GM21717 (cell line): ENCODE data around the gene SPOCK1.

Experiments used
- ATAC-seq: cut with Tn5 transposase; IDR thresholded peaks from one replicate; pipeline ENCODE4 v1.9.1; 2021; ENCODE audit warnings: mild to moderate bottlenecking, moderate library complexity; ENCODE audit not compliant: unreplicated experiment

Gene SPOCK1

DNA sequence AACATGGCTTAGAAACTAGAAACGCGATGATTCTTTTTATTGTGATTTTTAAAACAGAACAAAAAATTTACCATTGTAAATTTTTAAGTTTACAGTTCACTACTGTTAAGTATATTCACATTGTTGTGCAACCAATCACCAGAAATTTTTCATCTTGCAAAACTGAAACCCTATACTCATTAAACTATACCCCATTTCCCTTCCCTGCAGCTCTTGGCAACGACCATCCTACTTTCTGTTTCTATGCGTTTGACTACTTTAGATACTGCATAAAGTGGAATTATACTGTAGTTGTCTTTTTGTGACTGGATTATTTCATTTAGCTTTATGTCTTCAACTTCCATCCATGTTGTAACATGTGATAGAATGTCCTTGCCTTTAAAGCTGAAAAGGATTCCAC lies 52.5 kb downstream of the SPOCK1 start:
- no peak for ATAC-seq

DNA sequence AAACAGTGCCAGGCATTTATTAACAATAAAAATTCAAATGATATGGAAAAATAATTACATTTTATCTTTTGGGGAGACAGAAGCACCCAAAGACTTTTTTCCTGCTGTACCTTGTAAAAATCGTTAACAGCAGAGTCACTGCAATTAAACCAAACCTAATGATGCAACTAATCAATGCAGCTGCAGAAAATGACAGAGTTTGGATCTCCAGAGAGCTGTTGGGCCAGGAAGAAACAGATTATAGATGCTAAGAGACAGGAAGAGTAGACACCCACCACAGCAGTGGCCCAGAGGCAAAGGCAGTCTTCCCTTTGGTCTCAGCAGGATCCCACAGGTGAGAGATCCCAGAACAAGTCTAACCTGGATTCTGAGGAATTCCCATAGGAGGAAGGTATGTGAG lies 53.0 kb downstream of the SPOCK1 start:
- no peak for ATAC-seq

DNA sequence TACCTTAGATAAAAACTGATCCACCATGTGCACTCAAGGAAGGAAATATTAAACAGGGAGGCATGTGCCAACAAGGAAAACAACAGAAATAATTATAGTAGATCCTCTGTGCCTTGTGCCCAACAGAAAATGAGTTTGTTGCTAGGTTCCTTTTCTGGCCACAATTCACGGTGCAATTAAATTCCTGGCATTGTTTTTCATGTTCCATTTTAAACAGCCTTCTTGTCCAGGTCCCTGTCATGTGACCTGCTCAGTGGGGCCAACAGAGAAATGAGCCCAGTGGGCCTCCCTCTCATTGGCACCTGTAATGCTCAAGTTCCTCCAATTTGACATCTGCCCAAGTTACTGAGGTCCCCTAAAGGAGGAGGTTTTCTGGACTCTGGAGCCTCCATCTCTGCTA lies 56.5 kb downstream of the SPOCK1 start:
- no peak for ATAC-seq

DNA sequence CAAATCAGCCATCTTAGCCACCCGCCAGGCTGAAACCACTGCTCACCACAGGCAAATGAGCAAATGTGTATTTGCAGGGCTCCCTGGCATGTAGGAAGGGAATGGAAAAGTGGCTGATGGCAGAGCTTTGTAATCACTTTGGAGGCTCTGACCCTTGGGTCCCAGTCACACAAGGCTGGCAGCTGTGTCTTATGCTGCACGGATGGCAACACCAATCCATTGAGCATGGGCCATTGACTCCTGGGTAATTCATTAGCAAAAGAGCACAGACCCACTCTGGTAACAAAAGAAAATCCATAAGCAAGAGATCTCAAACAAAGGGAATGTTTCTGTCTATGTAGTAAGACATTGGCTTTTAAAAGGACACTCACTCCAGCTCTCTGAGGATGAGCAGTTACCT lies 57.6 kb downstream of the SPOCK1 start:
- no peak for ATAC-seq

DNA sequence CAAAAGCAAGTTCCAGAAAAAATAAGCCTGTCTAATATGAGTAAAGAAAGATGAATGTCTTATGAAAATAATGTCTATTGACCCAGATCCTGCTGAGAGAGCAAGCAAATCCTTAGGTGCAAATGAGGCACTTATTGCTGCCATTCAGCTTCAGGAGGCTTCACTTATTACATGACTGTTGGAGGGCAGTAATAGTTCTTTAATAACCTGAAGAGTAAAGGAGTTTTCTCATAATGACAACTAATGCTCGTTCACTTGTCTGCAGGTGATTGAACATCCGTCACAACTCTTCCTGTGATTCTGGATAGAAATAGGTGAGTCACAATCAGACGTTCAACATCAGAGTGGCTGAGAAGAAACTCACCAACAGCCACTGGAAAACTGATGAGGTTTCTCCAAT lies 58.3 kb downstream of the SPOCK1 start:
- no peak for ATAC-seq

DNA sequence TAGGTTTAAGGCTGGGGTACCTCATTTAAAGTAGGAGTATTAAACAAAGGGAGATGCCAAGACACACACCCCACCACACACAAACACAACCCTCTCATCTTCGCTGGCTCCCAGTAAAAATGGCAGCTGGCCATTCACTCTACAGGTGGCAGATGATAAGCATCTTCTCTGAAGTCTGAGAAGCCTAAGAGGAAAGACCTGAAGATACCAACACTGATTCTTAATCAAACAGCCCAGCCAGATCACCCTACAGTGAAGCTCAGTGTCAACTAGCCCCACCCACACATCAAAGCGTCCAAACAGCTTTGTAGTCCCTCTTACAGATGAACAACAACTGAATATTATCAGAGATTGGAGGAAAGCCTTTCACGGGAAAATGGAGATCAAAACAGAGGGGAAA lies 59.5 kb downstream of the SPOCK1 start:
- no peak for ATAC-seq

DNA sequence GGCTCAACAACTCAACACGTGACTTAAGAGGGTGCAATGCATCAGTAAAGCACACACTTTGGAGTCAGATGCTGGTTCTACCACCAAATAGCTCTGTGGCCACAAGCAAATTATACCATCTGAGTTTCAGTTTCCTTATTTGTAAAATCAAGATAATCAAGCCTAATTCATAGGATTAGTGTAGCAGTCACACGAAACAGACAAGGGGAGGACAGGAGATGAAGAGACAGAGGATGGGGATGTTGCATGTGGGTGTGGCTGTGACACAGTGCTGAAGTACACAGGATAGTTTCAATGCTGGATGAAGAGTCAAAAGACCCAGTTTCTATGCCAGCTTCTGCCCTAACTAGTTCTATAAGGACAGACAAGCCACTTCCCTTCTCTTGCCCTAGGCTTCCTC lies 60.2 kb downstream of the SPOCK1 start:
- ATAC-seq, result no peak

DNA sequence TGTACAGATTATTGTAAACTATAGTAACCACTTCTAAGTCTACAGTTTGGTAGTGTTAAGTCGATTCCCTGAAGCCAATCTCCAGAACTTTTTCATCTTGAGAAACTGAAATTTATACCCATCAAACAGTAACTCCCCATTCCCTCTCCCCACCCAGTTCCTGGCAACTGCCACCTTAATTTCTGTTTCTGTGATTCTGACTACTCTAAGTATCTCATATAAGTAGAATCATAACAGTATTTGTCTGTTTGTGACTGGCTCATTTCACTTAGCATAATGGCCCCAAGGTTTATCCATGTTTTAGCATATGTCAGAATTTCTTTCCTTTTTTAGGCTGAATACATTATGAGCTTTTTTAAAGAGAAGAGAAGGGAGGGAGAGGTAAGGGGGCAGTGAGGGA lies 61.4 kb downstream of the SPOCK1 start:
- ATAC-seq, result no peak

DNA sequence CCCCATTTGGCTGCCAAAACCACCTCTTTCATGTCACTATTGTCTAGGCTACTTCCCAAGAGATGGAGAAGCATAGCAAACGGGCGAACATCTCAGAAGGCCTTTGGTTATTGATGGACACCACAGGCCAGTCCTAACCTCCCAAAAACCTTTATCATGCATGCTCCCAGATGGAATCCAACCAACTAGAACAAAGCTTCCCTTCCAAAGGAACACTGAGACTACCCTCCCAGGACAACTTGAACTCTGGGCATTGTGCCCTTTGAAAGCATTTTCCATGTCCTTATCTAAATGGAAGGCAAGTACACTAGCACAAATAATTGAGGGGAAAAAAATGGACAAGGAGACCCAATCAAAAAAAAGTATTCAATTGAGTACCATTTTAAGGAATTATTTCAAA lies 65.6 kb downstream of the SPOCK1 start:
- no peak for ATAC-seq

DNA sequence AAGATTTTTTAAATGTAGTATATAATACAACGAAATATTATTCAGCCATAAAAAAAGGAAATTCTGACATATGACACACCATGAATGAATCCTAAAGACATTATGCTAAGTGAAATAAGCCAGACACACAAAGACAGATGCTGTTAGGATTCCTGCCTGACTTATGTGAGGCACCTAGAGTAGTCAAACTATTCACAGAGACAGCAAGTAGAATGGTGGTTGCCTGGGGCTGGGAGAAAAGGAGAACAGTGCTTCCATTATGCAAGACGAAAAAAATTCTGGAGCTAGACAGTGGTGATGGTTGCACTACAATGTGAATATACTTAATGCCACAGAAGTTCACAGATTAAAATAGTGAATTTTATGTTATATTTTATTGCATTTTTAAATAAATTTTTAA lies 66.8 kb downstream of the SPOCK1 start:
- no peak for ATAC-seq

DNA sequence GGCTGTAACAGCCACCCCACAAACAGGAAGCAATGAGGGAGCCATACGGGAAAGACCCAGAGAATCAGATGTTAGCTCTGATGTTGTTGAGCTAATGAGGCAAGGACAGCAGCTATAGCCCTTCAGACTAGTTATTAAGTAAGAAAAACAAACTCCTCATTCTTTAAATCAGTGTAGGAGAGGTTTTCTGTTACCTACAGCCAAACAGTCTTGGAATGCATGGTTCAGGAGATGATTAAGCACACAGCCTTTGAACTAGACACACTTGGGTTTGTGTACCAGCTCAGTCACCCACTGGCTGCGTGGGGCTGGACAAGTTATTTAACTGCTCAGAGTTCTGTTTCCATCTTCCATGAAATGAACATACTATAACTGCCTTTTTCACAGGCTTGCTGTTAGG lies 68.1 kb downstream of the SPOCK1 start:
- no peak for ATAC-seq

DNA sequence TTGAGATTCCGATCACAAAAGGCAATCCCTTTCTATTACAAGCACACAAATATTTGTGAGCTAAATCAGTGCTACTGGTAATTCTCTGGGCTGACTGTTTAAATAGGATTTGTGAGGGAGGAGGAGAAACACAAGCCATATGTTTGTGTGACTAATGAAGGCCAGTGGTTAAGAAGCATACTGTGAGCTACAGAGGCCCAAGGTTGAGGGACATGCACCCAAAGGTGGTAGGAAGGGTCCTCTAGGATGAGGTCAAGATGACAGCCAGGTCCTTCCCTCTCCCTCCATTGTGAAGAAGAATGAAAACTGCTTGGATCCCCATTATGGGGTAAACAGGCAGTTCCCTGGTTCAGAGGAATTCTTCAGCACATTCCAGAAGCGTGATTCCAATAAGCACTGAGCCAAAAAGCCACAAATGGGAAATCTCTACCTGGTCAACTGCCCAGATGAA lies 83.9 kb downstream of the SPOCK1 start:
- no peak for ATAC-seq

DNA sequence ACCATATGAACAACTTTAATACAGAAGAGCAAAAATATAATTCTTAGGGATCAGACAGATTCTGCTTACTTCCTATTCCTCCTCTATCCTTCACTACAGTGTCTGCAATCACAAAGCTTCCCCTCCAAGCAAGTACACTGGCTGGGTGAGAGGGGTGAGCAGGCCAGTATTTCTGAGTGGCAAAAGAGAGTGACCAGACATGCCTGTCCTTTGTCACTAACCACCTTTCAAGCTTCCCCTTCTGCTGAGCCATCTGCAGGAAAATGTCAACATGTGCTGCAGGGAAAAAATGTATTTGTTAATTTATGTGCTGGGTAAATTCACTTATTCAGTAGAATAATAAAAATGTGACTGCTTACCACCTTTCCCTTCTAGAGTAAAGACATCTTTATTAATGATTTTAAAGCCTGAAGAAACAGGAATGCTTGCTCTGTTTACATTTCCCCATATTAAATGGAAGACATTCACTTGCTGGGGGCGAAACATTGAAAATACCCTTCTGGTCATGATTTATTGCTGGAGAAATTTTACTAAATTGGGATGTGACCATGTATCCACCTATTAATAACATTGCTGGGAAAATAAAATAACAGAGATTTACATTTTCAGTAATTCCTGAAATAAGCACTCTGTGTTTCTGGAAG lies 84.9 kb downstream of the SPOCK1 start:
- ATAC-seq, result no peak

DNA sequence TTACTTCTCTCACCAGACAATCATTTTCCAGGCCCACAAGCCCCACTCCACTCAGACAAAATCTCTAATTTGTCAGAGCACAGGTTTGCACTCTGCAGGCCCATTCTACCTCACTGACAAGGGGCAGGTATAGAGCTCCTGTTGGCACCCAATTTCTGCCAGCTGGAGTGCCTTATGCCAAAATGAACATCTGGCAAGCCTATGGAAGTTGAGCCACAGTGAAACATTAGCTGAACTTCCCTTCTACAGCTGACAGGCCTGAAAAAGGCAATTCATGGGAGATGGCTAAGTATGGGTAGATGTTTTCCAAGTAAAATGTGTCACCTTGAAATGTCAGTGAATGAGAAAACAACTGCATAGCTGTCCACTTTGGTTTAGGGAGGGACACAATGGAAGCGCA lies 87.0 kb downstream of the SPOCK1 start:
- ATAC-seq, result no peak

DNA sequence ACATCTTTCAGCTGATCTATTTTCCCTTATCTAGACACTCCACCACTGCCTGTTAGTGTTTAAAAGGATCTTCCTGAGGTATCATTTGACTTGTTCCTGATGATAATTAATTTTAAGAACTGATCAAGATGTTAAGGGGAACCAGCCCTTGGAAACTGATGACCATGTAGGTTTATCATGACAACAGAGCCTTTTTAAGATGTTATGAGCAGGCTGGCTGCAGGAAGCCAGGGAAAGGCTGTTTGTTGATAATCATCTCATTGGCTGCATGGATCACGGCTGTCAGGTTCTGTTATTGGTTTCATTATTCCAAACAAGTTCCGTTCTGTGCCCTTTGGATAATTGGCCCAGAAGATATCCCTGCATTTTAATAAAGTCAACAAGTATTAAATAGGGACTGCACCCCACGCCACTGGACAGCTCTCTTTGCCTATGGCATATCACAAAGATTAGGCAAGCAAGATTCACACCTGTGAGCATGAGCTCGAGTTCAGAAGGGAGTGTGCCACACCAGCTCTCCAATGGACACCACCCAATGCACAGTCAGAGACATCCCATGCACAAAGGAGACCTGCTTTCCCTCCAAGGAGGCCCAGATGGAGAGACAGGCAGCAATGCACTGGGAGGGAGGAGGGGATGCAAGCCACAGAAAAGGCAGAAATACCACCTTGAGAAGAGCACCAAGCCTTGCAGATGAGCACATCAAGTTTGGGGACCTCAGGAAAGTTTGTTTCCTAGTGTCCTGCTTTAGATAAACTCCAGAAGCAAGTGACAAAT lies 88.7 kb downstream of the SPOCK1 start:
- ATAC-seq, result no peak

DNA sequence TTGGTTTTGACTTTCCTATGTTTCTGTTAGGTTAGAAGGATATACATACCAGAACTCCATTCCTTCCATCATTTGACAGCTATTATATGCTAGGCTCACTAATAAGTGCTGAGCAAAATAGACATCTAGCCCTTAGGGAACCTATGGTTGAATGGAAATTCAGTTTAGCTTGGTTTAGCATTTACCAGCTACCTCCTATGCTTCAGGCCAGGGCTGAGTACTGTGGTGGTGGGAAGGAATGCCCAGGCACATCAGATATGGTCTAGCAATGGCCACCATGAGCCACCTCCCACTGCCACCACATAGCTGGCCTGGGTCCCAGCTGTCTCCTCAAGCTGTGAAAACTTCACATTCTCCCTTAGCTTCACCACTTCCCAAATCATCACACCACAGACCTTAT lies 89.4 kb downstream of the SPOCK1 start:
- no peak for ATAC-seq

DNA sequence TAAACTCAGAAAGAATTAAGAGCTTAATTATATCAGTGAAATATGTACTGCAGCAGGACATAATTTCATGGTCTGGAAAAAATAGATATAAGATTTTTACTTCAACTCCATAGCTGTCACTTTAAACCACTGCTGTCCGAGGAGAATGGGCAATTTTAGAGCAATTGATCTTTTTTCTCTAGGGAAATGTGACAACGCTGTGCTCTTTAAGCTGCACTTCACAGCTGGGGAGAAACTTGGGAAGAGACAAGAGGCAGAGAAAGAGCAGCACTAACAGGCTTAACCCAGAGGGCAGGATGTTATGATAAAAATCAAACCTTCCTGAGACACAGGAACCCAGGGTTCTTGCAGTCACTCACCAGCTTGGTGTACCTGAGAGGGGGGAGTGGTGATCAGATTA lies 92.0 kb downstream of the SPOCK1 start:
- no peak for ATAC-seq

DNA sequence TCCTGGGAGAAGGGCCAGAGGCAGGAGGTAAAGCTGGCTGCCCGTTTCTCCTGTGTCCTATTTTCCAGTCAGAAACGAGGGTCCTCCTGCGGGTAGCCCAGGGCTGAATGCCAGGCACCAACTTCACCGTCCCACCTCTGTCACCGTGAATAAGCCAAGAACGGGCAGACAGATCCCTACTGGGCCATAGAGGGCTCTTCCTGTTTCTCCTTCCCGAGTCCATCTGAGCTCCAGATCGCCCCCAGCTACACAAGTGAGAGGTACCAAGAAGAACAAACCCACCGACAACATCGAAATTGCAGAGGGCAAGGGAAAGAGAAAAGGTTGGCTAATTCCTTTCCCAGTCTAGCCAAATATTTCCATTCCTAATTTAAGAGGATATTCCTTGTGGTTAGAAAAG lies 93.7 kb downstream of the SPOCK1 start:
- no peak for ATAC-seq

DNA sequence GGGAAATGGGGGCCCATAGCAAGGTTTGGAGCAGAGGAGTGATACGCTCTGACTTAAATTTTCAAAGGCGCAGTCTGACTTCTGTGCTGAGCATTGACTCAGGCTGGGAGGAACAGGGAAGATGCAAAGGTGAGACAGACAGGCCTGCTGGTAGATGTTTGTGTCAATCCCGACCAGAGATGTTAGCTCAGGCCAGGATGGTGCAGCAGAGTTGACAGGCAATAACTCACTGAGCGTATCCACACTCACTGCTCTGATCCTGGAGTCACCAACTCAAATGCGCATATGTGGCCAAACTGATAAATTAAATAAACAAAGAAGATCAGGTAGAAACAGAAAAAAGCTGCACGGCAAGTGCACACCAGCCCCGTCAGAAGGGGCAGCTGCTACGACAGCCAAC lies 95.3 kb downstream of the SPOCK1 start:
- no peak for ATAC-seq

DNA sequence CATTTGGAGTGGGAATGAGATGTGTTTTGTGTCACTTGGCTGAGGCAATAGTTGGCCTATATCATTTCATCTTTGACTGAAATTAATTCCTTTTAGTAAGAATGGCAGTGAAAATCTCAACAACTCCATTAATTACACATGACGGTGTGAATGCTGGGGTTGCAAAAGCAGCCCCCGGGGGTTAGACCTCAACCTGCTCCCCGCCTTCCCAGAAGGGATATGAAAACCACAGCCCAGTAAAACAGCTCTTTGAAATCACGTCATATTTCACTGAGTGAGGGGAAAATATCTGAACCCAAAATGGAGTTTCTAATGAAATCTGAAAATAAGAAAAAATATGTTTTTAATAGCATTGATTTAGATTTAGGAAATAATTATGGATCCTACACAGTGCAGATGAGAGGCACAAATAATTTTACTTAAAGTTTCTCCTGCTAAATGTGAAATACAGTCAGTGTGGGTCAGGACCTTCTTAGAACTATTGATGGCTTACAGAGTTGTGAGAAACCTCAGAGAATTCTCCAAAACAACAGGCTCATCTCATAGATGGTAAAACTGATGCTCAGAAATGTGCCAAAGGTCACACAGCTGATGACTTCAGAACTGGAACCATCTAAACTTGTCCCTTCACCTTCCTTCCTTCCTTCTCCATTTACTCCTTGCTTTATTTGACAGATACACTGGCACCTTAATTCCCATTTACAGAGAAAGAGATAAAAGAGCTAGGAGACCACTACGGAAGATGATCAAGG lies 96.5 kb downstream of the SPOCK1 start:
- no peak for ATAC-seq

DNA sequence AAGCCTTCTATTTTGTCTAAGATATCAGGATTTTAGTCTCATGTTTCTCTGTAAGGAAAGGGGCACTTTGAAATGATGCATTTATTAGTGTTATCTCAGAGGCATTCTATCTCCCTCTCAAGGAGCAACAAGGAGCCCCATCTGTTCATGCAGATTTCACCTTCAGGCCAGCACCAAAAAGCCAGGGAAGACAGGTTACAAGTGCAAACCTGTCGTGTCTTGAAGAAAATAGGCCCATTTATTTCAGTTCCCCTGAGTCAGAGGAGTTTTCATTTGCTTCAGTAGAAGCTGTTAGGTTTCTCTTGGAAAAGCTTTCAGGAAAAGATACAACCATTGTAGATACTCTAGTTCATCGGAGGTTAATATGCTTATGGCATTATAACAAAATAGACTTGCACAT lies 97.2 kb downstream of the SPOCK1 start:
- no peak for ATAC-seq

DNA sequence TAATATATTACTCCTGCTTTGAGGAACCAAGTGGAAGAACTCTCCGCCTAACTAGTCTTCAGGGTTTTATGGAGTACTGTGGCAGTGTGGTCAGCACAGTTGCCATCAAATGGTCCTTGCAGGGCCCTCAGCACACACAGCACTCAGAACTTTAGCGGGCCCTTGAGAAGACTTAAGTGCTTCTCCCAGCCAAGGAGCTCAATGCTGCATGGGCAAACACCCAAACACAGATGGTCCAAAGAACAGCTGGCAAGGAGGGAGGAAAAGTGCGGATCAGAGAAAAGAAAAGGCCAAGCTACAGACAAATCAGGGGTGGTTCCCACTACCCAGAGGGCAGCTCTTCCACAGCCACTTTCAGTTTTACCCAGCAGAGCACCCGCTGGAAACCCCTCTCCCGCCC lies 98.6 kb downstream of the SPOCK1 start:
- no peak for ATAC-seq
